RWPE2 (cell line): ENCODE data around the gene SLC39A10.

ENCODE experiments used
- ATAC-seq: fragments of 200-7000 bp; cut with Tn5 transposase; 3 replicates; pipeline ENCODE4 v1.9.1; 2021; ENCODE audit warnings: low read depth
- DNase-seq: peaks from one replicate; pipeline ENCODE4 v3.0.0-alpha.2; 2020; ENCODE audit warnings: low spot score
- H3K27ac ChIP-seq: fragments of 450-650 bp; 2 replicates; pipeline ENCODE4 v1.5.1; 2017; ENCODE audit warnings: mild to moderate bottlenecking; ENCODE audit not compliant: poor library complexity, severe bottlenecking
- H3K27me3 ChIP-seq: fragments of 250-450 bp; sonication (Bioruptor Pico); 2 replicates; pipeline ENCODE4 v1.5.1; 2021; ENCODE audit warnings: mild to moderate bottlenecking, moderate library complexity; ENCODE audit not compliant: insufficient read depth, poor library complexity, severe bottlenecking
- H3K36me3 ChIP-seq: fragments of 250-450 bp; sonication (Bioruptor Pico); 2 replicates; pipeline ENCODE4 v1.5.1; 2020; ENCODE audit warnings: low read depth, mild to moderate bottlenecking, moderate library complexity
- H3K4me1 ChIP-seq: fragments of 250-450 bp; sonication (Bioruptor Pico); 2 replicates; pipeline ENCODE4 v1.5.1; 2021; ENCODE audit warnings: mild to moderate bottlenecking, moderate library complexity; ENCODE audit not compliant: insufficient read depth, poor library complexity, severe bottlenecking
- H3K4me3 ChIP-seq: fragments of 250-450 bp; sonication (Bioruptor Pico); 2 replicates; pipeline ENCODE4 v1.5.1; 2021; ENCODE audit warnings: mild to moderate bottlenecking, moderate library complexity; ENCODE audit not compliant: severe bottlenecking
- H3K9me3 ChIP-seq: fragments of 250-450 bp; sonication (Bioruptor Pico); 2 replicates; pipeline ENCODE4 v1.5.1; 2021; ENCODE audit warnings: mild to moderate bottlenecking, moderate library complexity; ENCODE audit not compliant: severe bottlenecking
- CTCF ChIP-seq: fragments of 450-650 bp; IDR thresholded peaks from one replicate; pipeline ENCODE4 v1.5.1; 2017; ENCODE audit warnings: mild to moderate bottlenecking, moderate library complexity; ENCODE audit not compliant: poor library complexity, severe bottlenecking

SLC39A10 gene

GRCh38 chr2:195675783-195676427 is 18.9 kb downstream of the SLC39A10 start:
- no peaks in the 10 kb centered on the region for H3K4me1 ChIP-seq
- H3K27ac ChIP-seq: no peak overlapping the region
- no peak for ATAC-seq
- H3K27me3 ChIP-seq: no peaks in the 10 kb centered on the region
- H3K4me3 ChIP-seq: no peak overlapping the region
- no peaks in the 10 kb centered on the region for H3K9me3 ChIP-seq
- H3K36me3 ChIP-seq: peaks cover 4% of the 10 kb centered on the region; the same call in 1 of the 2 replicates
- DNase-seq: no peak
- TF ChIP-seq CTCF: no peak

- no peak for TF ChIP-seq CTCF
- H3K27ac ChIP-seq: no peak overlapping the region
- no peaks in the 10 kb centered on the region for H3K4me1 ChIP-seq
- no peak for DNase-seq
- no peak overlapping the region for H3K4me3 ChIP-seq
- ATAC-seq: no peak
- H3K27me3 ChIP-seq: no peaks in the 10 kb centered on the region
- no peaks in the 10 kb centered on the region for H3K9me3 ChIP-seq
- peaks cover 4% of the 10 kb centered on the region; the same call in 1 of the 2 replicates for H3K36me3 ChIP-seq
Measured at GRCh38 chr2:195677290-195677689, 20.3 kb downstream of the SLC39A10 start.

- Histone ChIP-seq H3K4me3 (no peak overlapping the region), H3K27me3 (no peaks in the 10 kb centered on the region), H3K4me1 (peaks cover 4% of the 10 kb centered on the region), H3K27ac (no peak overlapping the region), H3K9me3 (no peaks in the 10 kb centered on the region), H3K36me3 (peaks cover 4% of the 10 kb centered on the region; the same call in 1 of the 2 replicates)
- TF ChIP-seq CTCF: no peak
- ATAC-seq (no peak), DNase-seq (no peak)
Measured at GRCh38 chr2:195677884-195678283, 20.9 kb downstream of the SLC39A10 start.

- H3K27me3 ChIP-seq: no peaks in the 10 kb centered on the region
- peaks cover 15% of the 10 kb centered on the region for H3K36me3 ChIP-seq
- ATAC-seq (no peak), DNase-seq (no peak)
- TF ChIP-seq CTCF: no peak
- H3K4me1 ChIP-seq: peaks cover 12% of the 10 kb centered on the region
- no peaks in the 10 kb centered on the region for H3K9me3 ChIP-seq
- no peak overlapping the region for H3K27ac ChIP-seq
- H3K4me3 ChIP-seq: no peak overlapping the region
Measured at GRCh38 chr2:195682077-195682476, 25.1 kb downstream of the SLC39A10 start.

- H3K36me3 ChIP-seq: peaks cover 15% of the 10 kb centered on the region
- no peak overlapping the region for H3K27ac ChIP-seq
- no peaks in the 10 kb centered on the region for H3K9me3 ChIP-seq
- TF ChIP-seq CTCF: no peak
- ATAC-seq: peak; percentile 61
- DNase-seq: no peak
- H3K4me1 ChIP-seq: peaks cover 12% of the 10 kb centered on the region
- no peaks in the 10 kb centered on the region for H3K27me3 ChIP-seq
- H3K4me3 ChIP-seq: no peak overlapping the region
Measured at GRCh38 chr2:195683174-195683573, 26.1 kb downstream of the SLC39A10 start.
